Stimulated activated CD4-positive, alpha-beta T cell treated with anti-CD3 and anti-CD28 coated beads, Interleukin-4, amount 100 ng/mL, for 1 hour (primary cell): Measurements from ENCODE around the gene SLC25A25.
"Not testable (repeated sequence)": the region's sequence is repeated elsewhere in the genome, so short reads cannot be mapped to it uniquely, and the experiment has no call there.

ENCODE experiments used
- DNase-seq: peaks from one replicate; pipeline ENCODE4 v3.0.0-alpha.2; 2020

Gene SLC25A25

DNA sequence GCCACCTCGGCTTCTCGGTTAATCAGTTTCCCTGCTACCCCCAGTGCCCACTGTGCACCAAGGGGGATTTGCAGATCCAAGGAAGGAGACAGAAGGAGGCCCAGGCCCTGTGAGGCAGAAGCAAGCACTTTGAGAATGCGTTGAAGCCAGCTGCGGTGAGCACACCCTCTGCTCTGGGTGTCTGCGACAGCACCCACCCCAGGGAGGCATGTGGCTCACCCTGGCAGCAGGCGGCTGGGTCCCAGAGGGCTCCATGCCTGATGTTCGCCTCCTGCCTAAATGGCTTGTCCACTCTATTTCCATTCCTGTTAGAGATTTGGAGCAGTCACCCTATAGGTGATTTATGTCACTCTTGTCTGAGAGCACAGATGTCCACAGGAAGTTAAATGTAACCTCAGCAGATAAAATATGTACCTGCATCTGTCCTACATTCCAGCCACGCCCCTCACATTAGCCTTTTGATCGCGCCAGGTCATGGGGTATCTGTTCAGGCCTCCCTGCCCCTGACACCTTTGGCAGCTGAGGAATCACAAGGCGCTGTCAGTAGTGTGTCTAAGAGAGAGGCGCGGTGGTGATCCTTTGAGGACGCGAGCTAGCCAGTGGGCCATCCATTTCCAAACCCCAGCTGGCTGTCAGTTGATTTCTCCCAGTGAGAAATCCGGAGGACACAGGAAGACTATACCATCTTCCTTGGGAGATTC lies 31.3 kb downstream of the SLC25A25 start:
- DNase-seq: no peak

DNA sequence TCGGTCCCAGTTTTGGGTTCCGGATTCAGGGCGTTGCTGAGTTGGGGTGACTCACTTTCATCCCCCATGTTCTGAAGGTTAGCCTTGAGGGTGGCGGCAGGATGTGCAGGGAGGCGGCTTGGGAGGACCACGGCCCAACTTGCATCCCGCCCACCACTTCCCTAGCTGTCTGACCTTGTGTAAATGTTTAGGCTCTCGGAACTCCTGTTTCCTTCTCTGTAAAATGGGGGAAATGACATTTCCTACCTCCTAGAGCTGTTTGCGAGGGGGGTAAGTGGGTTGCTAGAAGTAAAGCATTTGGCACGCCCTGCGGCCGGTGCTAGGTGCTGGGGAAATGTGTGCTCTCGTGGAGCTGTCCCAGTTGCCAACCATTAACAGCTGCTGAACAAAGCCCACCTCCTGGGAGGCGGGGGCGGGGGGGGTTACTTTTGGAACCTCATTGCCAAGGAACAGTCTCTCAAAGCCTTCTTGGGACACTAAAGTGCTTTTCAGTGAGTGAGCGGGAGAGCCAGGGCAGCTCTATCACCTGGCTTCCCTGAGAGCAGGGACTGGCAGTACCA lies 32.0 kb downstream of the SLC25A25 start:
- no peak for DNase-seq

DNA sequence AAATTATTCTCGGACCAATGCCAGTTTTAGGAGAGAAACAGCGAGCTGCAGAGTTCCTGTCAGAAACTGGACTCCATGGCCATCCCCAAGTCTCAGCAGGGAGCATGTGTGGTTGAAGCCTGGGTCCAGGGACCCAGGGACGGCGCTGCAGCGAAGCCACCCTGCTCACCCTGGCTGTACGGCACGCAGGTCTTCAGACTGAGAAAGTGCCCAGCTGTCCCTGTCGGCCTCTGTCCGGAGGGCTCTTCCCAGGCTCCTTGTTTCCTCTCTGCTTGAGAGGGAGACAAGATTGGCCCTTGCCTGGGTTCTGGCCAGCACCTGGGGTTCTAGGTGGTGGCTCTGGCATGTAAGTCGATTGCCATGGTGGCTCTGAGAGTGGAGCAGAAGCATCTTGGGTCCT lies 32.5 kb downstream of the SLC25A25 start:
- no peak for DNase-seq

DNA sequence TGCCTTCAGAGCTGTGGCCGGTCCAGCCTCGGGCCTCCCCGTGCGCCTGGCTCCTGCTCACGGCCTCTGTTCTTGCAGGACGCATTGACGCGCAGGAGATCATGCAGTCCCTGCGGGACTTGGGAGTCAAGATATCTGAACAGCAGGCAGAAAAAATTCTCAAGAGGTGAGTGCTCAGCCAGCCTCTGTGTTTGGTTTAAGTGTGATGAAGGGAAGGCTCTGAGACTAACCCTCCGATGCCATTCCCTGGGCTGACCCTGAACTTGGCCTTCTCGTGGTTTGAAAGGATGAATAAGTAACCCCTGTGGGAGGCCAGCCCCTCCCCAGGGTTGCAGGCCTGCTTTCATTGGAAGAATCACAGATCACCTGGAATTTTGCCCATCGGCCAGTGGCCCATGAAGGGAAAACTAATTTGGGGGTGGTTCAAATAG lies 33.2 kb downstream of the SLC25A25 start:
- no peak for DNase-seq

DNA sequence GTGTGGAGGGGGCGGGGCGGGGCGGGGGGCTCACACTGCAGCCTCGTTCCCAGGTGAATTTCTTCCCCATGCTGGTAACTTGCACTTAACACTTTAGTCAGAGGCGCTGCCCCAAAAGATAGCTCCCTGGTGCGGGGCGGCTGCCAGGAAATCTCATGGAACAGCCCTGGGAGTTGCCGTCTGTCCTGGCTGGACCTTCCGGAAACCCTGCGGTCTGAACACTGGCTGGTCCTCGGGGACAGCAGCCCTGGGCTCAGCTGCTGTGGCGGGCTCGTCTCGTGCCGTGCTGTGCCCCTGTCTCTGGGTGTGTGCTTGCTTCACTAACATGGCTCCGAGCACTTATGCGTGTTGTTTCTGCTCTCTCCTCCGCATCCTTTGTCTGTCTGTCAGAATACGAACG lies 33.7 kb downstream of the SLC25A25 start:
- DNase-seq: no peak

DNA sequence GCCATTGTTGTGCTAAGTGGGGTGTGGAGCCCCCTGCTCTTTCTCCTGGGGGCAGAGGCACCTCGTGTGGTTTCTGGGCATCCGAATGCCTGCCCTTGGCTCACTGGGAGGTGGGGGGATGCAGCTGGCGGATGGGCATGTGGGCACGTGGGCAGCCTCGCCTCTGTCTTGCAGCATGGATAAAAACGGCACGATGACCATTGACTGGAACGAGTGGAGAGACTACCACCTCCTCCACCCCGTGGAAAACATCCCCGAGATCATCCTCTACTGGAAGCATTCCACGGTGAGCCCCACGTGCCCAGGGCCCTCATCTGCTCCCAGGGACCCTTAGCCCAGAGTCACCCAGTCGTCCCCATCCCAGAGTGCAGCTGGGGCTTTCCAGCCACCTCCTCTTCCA lies 34.2 kb downstream of the SLC25A25 start:
- no peak for DNase-seq

DNA sequence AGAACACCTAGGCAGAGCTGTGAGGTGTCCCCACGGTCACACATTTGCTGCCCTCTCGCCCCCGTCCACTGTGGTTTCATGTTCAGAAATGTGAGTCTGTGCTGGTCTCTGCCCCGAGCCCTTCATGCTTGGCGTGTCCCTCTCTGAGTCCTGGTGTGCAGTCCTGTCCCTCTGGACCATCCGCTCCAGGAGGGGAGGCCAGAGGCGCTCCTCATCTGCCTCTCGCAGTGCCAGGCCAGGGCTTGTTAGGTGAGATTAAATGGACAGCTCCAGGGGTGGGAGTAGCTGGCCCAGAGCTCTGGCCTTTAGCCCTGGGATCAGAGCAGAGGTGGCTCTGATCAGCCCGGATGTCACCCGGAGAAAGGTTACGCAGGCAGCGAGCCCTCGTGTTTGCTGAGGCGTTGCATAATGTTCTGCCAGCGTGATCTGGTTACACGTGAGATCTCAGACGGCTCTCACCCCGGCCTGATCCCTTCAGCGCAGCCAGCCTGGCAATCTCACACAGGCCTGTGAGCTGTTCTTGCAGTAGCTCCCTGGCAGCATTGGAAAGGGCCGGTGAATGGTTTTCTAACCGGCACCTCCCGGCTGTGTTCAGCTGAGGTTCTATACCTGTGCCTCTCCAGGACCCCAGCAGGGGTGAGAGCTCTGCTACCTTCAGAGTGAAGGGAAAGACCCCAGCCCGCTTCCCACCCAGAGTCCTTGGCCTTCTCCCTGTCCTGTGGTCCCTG lies 35.0 kb downstream of the SLC25A25 start:
- DNase-seq: no peak

DNA sequence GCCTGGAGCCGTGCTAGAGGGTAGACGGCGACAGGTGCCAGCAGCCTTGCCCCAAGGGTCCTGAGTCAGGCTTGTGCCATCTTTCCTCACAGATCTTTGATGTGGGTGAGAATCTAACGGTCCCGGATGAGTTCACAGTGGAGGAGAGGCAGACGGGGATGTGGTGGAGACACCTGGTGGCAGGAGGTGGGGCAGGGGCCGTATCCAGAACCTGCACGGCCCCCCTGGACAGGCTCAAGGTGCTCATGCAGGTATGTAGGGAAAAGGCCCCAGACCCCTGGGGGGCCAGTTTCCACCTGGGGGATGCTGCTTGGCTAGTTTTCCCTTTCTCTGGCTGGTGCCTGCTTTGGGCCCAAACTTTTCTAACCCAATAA lies 35.5 kb downstream of the SLC25A25 start:
- peak; percentile 40 for DNase-seq

DNA sequence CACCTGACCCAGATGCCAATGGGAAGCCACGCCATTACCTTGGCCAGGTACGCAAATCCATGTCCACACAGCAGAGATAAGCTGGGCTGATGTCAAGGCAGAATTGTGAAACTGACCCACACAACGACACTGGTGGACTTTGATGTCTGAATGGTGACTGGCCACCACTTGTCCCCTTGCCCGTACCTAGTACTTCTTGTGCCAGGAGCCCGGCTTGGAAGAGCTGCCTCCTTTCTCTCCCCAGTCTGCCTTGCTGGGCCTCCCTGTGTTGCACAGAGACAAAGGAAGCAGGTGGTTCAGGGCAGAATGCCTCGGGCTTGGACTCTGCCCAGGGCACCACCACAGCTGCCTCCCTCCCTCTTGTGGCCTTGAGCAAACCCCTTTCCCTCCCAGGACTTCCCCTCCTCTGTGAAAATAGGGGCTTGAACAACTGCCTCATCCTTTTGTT lies 36.2 kb downstream of the SLC25A25 start:
- DNase-seq: no peak

DNA sequence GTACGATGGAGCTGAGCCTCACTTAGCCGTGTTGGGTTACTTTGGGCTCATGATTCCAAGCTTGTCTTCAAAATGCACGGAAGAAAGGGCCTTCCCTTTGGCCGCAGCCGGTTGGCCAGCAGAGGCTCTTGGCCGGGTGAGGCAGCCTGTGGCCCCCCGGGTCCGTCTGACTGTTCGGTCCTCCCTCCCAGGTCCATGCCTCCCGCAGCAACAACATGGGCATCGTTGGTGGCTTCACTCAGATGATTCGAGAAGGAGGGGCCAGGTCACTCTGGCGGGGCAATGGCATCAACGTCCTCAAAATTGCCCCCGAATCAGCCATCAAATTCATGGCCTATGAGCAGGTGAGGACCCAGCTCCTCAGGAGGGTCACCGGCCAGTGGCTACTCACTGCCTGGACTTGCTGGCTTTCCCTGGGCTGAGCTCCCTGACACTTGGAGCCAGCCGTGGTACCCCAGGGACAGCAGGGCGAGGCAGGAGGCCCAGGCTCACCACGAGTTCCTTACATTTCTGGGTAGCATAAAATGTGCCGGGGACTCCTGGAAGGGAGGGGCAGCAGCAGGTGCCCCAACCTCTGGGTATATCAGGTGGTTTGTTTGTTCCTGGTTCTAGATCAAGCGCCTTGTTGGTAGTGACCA lies 37.6 kb downstream of the SLC25A25 start:
- no peak for DNase-seq

DNA sequence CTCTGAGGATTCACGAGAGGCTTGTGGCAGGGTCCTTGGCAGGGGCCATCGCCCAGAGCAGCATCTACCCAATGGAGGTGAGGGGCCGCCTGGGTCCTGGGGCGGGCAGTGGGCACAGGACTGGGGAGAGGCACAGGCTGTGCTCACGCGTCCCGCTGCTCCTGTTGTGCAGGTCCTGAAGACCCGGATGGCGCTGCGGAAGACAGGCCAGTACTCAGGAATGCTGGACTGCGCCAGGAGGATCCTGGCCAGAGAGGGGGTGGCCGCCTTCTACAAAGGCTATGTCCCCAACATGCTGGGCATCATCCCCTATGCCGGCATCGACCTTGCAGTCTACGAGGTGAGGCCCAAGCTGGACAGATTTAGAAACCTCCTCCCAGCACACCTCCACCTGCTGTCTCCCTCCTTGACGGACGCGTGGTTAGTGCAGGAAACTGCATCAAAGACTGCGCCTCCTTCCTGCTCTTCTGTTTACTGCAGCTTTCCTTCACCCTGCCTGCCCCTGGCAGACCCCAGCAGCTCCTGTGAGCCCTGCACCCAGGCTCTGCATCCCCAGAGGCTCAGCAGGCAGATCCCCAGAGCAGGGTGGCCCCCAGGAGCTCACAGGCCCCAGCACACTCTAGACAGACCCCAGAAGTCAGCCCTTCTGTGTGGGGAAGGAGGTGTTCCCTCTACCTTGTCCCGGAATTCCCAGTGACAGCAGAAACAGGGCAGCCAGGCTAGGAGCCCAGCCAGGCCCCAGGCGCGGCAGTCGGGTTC lies 38.3 kb downstream of the SLC25A25 start:
- DNase-seq: no peak

DNA sequence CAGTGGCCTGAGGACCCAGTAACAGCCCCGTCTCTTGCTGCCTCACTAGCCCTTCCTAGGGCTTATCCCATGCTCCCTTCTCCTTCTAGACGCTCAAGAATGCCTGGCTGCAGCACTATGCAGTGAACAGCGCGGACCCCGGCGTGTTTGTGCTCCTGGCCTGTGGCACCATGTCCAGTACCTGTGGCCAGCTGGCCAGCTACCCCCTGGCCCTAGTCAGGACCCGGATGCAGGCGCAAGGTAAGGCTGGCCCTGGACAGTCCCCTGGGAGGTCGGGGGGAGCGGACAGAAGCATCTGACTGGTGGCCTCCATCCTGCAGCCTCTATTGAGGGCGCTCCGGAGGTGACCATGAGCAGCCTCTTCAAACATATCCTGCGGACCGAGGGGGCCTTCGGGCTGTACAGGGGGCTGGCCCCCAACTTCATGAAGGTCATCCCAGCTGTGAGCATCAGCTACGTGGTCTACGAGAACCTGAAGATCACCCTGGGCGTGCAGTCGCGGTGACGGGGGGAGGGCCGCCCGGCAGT lies 39.0 kb downstream of the SLC25A25 start:
- no peak for DNase-seq

DNA sequence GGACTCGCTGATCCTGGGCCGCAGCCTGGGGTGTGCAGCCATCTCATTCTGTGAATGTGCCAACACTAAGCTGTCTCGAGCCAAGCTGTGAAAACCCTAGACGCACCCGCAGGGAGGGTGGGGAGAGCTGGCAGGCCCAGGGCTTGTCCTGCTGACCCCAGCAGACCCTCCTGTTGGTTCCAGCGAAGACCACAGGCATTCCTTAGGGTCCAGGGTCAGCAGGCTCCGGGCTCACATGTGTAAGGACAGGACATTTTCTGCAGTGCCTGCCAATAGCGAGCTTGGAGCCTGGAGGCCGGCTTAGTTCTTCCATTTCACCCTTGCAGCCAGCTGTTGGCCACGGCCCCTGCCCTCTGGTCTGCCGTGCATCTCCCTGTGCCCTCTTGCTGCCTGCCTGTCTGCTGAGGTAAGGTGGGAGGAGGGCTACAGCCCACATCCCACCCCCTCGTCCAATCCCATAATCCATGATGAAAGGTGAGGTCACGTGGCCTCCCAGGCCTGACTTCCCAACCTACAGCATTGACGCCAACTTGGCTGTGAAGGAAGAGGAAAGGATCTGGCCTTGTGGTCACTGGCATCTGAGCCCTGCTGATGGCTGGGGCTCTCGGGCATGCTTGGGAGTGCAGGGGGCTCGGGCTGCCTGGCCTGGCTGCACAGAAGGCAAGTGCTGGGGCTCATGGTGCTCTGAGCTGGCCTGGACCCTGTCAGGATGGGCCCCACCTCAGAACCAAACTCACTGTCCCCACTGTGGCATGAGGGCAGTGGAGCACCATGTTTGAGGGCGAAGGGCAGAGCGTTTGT lies 39.6 kb downstream of the SLC25A25 start:
- no peak for DNase-seq

DNA sequence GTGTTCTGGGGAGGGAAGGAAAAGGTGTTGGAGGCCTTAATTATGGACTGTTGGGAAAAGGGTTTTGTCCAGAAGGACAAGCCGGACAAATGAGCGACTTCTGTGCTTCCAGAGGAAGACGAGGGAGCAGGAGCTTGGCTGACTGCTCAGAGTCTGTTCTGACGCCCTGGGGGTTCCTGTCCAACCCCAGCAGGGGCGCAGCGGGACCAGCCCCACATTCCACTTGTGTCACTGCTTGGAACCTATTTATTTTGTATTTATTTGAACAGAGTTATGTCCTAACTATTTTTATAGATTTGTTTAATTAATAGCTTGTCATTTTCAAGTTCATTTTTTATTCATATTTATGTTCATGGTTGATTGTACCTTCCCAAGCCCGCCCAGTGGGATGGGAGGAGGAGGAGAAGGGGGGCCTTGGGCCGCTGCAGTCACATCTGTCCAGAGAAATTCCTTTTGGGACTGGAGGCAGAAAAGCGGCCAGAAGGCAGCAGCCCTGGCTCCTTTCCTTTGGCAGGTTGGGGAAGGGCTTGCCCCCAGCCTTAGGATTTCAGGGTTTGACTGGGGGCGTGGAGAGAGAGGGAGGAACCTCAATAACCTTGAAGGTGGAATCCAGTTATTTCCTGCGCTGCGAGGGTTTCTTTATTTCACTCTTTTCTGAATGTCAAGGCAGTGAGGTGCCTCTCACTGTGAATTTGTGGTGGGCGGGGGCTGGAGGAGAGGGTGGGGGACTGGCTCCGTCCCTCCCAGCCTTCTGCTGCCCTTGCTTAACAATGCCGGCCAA lies 40.4 kb downstream of the SLC25A25 start:
- DNase-seq: no peak

DNA sequence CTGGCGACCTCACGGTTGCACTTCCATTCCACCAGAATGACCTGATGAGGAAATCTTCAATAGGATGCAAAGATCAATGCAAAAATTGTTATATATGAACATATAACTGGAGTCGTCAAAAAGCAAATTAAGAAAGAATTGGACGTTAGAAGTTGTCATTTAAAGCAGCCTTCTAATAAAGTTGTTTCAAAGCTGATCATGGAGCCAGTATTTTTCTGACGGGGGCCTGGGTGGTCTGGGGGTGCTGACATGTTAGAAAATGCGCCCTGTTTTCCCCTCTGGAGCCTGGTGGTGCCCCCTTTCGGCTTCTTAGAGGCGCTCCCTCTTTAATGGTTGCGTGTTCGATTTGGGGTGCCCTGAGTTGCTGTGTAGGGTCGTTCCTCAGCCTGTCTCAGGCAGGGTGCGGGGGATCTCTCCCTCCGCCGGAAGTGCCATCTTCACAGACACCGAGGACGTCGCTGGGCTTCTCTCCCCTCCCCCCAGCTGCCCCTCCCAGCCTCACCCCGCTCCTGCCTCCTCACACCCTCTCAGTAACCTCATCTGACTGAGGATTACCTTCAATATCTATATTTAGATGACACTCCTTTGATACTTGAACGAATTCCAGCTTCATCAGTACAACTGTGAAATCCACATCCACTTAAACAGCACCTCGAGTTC lies 41.1 kb downstream of the SLC25A25 start:
- no peak for DNase-seq

DNA sequence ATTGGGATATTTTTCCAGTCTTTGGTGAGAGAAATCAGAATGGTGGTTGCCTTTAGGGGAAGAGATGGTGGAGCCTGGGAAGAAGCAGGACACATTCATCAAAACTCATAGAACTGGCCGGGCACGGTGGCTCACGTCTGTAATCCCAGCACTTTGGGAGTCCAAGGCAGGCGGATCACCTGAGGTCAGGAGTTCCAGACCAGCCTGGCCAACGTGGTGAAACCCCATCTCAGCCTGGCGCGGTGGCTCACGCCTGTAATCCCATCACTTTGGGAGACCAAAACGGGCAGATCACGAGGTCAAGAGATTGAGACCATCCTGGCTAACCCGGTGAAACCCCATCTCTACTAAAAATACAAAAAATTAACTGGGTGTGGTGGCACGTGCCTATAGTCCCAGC lies 43.7 kb downstream of the SLC25A25 start:
- not testable (repeated sequence) for DNase-seq

DNA sequence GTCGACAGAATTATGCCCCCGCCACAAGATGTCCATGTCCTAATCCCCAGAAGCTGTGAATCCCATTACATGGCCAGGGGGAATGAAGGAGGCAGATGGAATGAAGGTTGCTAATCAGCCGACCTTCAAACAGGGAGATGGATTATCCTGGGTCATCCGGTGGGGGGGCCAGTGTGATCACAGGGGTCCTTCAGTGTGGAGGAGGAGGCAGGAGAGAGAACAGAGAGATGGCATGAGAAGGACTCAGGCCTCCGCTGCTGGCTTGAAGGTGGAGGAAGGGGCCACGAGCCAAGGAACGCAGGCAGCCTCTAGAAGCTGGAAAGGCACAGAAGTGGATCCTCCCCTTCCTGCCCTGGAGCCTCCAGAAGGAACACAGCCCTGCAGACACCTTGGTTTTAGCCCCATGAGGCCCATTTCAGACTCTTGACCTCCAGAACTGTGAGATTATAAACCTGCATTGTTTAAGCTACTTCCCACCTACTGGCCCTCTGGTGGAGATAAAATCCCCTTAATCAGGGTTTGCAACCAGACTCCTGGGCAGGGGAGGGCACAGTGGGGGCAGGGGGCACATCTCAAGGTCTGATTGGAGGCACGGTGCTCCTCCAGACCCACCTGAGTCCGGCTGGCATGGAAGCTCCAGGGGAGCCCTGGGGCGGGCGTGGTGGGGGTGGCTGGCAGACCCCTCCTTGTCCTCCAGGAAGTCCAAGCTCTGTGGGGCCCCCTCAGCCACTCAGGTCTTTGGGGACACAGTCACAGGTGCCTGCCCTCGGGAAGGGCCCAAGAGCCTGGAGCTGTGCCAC lies 45.7 kb downstream of the SLC25A25 start:
- DNase-seq: no peak

DNA sequence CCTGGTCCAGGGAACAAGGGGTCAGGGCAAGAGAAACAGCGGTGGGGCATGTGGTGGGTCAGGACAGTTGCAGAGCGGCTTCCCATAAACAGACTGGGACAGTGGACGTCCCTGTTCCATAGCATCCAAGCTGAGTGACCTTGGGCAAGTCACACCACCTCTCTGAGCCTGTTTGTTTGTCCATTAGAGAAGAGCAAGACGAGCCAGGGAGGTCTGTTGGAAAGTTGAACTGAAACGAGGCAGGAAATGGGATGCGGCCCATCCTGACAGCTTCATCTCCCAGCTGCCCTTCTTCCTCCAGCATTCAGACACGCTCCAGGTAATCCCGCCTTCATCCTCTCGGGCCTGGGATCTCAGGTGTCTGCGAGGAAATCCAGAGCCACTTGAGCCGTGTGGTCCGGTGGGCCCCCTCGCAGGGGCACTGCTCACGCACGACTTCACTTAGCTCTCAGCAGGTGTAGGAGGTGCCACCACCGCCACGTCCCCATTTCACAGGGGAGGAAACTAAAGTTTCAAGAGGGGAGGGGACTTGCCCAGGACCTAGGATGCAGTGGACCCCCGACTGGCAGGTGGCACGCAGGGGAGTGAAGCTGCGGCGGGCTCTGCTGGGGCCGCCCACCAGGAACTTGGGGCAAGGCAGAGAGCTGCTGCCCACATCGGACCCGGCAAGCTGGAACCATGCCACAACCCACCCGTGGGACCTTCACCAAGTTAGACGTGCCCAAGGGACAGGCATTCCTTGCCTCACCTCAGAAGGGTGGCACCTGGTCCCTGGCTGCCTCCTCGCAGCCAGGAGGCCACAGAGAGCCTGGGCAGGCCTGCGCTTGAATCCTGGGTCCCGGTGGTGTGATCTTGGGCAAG lies 46.5 kb downstream of the SLC25A25 start:
- no peak for DNase-seq
